PC-3 (cell line): ENCODE data around the gene SLC35E4.

ENCODE experiments used
- CTCF ChIP-seq: fragments of 300-600 bp; sonication (generic); conservative IDR thresholded peaks from 2 replicates; pipeline ENCODE4 v1.5.1; 2017; ENCODE audit warnings: antibody characterized with exemption, low read depth, mild to moderate bottlenecking, low read length
- EZH2 ChIP-seq: fragments of 300-600 bp; sonication (generic); IDR thresholded peaks from one replicate; pipeline ENCODE4 v1.6.1; 2017; ENCODE audit warnings: antibody characterized with exemption, mild to moderate bottlenecking, low read length; ENCODE audit not compliant: unreplicated experiment

GRCh38 chr22:30647536-30647935, 12.0 kb downstream of the SLC35E4 start:
- TF ChIP-seq CTCF (no peak), EZH2 (no peak)
